HG03066 (cell line): ENCODE results near the gene ANXA8.

Source experiments
- ATAC-seq: cut with Tn5 transposase; IDR thresholded peaks from one replicate; pipeline ENCODE4 v1.9.1; 2021; ENCODE audit warnings: low read depth; ENCODE audit not compliant: unreplicated experiment

The ANXA8 gene

DNA sequence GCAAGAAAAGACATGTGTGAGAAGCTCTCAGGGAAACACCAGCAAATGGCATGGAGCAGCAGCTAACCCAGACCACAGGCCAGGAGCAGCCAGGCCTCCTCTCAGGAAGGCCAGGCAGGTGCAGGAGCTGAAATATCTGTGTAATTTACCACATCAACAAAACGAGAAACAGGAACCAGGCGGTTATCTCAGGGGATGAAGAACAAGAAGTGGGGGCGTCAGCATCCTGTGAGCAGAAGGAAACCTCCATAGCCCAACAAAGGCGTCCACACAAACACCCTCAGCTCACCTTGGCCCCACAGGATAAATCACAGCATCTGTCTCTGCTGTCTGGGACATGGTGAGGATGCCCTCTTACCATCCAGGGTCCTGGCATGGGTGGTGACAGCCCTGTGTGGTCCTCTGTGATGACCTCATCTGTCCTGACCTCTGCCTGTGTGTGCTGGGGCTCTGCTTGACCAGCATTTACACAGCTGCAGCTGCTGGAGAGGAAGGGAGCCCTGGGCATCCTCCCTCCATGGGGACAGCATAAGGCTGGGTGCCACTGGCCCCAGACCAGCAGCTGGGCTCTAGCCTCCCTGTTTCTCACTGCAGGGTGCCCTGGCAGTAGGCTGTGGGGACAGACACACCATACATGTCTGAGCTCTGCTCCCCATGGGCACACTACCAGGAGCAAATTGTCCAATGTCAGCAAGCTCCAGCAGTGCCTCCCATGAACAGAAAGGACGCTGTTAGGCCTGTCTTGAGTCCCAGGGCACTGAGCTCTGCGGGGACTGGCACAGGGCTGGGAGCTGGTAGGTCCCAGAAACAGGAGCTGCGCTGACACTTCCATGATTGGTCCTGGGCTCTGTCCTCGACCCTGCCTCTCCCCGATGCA, 34.6 kb downstream of the ANXA8 start:
- ATAC-seq, result no peak

DNA sequence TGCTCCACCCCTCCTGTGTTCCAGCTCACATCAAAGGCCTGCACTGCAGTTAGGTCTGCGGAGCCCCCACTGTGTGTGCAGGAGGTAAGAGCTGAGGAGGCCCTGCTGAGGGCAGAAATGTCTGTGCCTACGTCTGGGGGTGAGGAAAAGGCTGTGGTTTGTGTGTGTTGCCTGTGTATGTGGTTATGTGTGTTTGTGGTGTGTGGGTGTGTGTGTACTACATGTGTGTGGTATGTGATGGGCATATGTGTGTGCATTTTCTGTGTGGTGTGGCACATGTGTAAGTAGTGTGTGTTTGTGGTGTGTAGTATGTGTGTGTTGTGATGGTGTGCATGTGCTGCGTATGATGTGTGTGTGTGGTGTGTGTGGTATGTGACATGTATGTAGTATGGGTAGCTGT, 36.2 kb downstream of the ANXA8 start:
- ATAC-seq, result no peak

DNA sequence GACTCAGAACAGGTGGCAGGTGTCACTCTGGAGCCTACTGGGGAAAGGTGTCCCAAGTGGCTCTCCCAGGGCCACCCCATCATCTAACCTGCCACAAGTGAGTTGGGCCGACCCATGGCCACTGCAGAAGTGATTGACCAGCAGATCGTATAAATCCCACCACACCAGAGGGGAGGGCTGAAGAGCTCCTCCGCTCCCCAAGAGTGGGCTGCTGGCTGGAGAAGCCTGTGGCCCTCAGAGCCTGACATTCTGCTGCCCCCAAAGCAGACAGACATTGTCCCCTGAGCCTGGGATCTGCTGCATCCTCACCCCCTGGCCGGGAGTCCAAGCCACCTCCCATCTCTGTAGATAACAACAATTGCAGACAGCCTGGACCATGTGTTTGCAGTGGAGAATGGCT, 36.7 kb downstream of the ANXA8 start:
- ATAC-seq, result no peak

- no peak for ATAC-seq
Measured at GRCh38 chr10:47445720-47446119, 38.2 kb downstream of the ANXA8 start.

GRCh38 chr10:47444047-47444446, 39.9 kb downstream of the ANXA8 start:
- ATAC-seq, result no peak

- no peak for ATAC-seq
Measured at GRCh38 chr10:47443145-47443544, 40.8 kb downstream of the ANXA8 start.

DNA sequence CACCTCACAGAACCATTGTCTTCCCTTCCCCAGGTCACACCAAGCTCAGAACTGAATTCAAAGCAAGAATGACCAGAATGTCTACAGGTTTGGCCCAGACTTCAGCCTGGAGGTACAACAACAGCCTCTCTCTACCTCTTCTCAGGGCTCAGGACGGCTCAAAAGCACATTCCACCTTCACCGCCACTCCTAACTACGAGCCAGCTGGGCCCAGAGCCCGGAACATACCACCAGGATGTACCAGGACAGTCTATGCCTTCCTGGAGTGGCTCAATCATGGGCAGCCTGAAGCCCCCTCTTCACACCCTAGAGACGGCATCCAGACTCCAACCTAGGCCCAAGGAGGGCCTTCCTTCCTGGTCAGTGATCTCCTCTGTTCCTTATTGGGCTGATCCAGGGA, 41.6 kb downstream of the ANXA8 start:
- ATAC-seq, result no peak

DNA sequence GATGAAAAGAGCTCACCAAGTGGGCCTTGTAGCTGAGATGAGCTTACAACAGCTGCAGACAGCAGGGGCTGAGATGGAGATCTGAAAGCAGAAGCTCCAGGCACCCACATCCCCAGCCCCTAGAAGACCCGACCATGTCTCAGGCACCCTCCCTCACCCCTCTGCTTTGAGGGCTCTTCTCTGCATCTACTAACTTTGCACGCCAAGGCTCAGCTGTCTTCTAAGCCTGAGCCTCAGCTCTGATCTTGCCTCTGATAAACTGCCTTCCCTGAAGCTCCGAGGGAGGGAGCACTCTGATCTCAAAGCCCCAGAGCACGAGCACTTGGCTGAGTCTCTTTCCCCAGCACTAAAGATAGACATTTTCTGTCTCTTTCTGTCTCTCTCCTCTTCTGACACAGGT, 42.0 kb downstream of the ANXA8 start:
- no peak for ATAC-seq

DNA sequence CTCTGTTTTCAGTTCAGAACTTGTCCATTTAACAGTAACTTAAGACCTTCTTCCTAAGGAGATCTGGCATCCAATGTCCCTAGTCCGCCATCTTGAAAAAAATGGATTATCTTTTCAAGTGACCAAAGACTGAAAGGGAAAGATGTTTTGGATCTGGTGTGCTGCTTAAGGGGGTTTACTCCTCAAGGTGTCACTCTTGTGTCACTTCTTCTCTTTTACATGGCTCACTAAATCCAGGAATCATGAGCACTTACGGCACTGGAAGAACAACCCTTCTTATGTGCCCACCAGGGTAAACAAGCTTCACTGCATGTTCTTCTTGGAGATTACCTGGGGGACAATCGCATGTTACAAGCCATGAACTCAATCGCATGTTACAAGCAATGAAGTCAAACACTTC, 43.7 kb downstream of the ANXA8 start:
- no peak for ATAC-seq

- ATAC-seq, result no peak
Measured at GRCh38 chr10:47438857-47439474, 44.9 kb downstream of the ANXA8 start.

- no peak for ATAC-seq
Measured at GRCh38 chr10:47435081-47435480, 48.8 kb downstream of the ANXA8 start.

DNA sequence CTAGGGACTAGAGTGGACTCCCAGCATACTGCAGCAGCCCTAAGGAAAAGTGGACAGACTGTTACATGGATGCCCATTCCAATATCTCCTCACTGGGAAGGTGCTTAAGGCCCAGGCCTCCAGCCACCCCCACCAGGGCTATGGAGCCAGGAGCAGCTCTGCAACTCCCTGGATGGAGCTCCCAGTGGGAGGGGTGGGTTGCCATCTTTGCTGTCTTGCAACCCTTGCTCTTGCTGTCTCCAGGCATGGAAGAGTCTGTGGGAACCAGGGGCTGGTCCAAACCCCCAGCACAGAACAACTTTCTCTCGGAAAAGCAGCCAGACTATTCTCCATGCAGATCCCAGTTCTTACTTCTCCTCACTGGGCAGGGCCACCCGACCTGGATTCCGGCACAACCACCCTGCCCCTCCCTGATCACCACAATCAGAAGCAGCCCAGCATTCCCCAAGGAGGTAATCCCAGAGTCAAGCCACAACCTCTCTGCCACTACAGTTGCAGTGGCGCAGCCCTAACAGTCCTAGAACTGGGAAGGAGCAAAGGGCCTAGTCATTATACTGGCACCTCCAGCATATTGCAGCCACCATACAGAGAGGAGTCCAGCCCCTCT, 58.0 kb downstream of the ANXA8 start:
- ATAC-seq, result no peak

GRCh38 chr10:47424231-47424630, 59.7 kb downstream of the ANXA8 start:
- no peak for ATAC-seq

DNA sequence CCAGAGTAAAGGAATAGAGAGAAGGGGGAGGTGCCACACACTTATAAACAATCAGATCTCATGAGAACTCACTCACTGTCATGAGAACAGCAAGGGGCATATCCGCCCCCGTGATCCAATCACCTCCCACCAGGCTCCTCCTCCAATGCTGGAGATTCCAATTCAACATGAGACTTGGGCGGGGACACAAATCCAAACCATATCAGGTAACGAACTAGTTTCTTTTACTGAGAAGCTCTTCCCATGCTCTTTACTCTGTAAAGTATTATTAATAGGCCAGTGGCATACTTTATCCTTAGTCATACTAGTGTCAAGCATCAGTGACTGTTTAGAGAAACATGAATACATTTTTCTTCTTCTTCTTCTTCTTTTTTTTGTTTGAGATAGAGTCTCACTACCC, 60.4 kb downstream of the ANXA8 start:
- ATAC-seq, result no peak

DNA sequence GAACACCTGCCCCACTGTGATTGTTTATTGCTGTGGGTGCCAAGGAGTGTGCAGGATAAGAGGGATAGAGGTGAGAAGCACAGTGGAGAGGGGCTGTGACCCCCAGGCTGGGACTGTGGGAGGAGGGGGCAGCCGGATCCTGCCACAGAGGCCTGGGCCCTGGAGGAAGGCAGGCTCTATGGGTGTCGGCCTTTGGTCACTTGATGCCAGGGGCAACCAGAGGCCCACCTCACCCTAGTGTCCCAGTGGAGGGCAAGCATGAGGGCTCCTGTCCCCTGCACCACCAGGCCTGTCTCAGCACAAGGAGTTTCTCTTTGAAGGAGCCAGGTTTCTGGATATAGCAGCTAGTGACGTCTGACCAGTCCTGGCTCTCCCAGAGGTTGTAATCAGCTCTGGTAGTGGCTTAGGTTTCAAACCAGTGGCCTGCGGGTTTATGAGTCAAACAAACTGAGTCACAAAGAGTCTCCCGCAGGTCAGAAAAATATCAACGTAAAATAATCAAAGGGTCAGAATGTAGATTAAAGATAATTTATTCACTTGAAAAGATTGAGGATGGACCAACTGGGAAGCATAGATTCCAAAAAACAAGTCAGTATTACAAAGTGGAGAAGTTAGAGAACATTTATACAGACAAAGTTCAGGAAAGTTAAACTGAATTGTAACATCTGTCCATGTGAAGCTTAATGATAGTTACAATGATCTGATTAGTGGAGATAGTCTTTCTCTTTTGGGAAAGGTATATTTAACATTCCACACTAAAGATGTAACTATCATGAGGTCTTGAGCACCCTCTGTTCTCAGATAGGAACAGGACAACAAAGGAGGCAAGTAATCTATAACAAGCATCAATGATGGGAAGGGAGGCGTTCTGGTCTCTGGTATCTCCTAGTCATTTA, 62.6 kb downstream of the ANXA8 start:
- no peak for ATAC-seq

- ATAC-seq, result no peak
Measured at GRCh38 chr10:47420305-47421056, 63.4 kb downstream of the ANXA8 start.

- ATAC-seq, result no peak
Measured at GRCh38 chr10:47419421-47419820, 64.5 kb downstream of the ANXA8 start.

- ATAC-seq, result no peak
Measured at GRCh38 chr10:47418966-47419365, 64.9 kb downstream of the ANXA8 start.

DNA sequence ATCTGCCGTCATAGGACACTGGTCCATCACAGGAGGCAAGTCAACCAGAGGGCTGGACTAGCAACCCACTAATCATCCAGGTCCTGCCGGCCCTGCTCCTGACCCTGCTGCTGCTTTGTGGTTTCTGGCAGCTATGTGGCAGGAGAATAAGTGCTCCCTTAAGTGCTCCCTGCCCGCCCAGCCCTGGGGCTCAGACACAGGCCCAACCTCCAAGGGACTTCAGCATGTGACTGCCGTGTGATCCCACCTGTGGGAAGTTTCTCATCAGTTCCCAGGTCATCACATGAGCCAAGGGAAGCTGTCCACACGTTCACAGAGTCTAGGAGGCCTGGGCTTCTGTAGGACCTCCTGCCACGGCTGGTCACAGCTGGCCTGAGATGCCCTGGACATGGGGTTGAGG, 65.6 kb downstream of the ANXA8 start:
- no peak for ATAC-seq
